SK-N-SH (cell line): Measurements from ENCODE around the gene TAMALIN. TPM values are rescaled to one million over a fixed set of nuclear protein-coding genes. Genes with fewer than 3 reads are reported as not detected.

Experiments
- CTCF ChIA-PET: fragments of 300-600, 350-600 bp; formaldehyde crosslinking; extraction: SDS; loops from one replicate; lab custom pipeline; 2021; lab: Yijun Ruan, JAX
- POLR2A ChIA-PET: fragments of 350-600 bp; sonication (Branson Sonifier 250); formaldehyde crosslinking; extraction: SDS; loops from one replicate; lab custom pipeline; 2020; ENCODE audit warnings: antibody characterized with exemption, inconsistent platforms; lab: Yijun Ruan, JAX
- DNase-seq: peaks from one replicate; pipeline ENCODE4 v3.0.0; 2012
- H2AFZ ChIP-seq: fragments of 200-600 bp; sonication (generic); 2 replicates; pipeline ENCODE4 v1.8.1; 2016; ENCODE audit warnings: antibody characterized with exemption, mild to moderate bottlenecking, low read depth
- H3F3A ChIP-seq: fragments of 200-600 bp; sonication (generic); replicated peaks from 2 replicates; pipeline ENCODE3; 2016; ENCODE audit warnings: antibody characterized with exemption, mild to moderate bottlenecking; ENCODE audit not compliant: insufficient read depth
- H3K27ac ChIP-seq, 2 experiments: fragments of 200-500 bp in 1 of 2; fragments of 200-600 bp in 1 of 2; sonication (Bioruptor generic) in 1 of 2; sonication (generic), shearing (Covaris generic) in 1 of 2; 2 replicates each; pipeline versions ENCODE4 v1.5.1 to v1.6.1; 2014 to 2016; ENCODE audit warnings: low read depth in 2 of 2, inconsistent platforms in 1 of 2, low read length in 1 of 2, mild to moderate bottlenecking in 1 of 2, mixed read lengths in 1 of 2
- H3K27me3 ChIP-seq: fragments of 200-600 bp; sonication (generic), shearing (Covaris generic); 2 replicates; pipeline ENCODE4 v1.6.1; 2016; ENCODE audit warnings: mixed run types; ENCODE audit not compliant: insufficient read depth
- H3K36me3 ChIP-seq, 2 experiments: fragments of 200-500 bp in 1 of 2; fragments of 200-600 bp in 1 of 2; sonication (Bioruptor generic) in 1 of 2; sonication (generic) in 1 of 2; replicated peaks in 1 of 2; 2 replicates each; pipeline versions ENCODE3 to v1.5.1; 2014 to 2016; ENCODE audit warnings: low read length in 1 of 2, mild to moderate bottlenecking in 1 of 2; ENCODE audit not compliant: insufficient read depth in 2 of 2, control insufficient read depth in 1 of 2
- H3K4me1 ChIP-seq, 2 experiments: fragments of 200-500 bp in 1 of 2; fragments of 200-600 bp in 1 of 2; sonication (Bioruptor generic) in 1 of 2; sonication (generic), shearing (Covaris generic) in 1 of 2; 2 replicates each; pipeline versions ENCODE4 v1.5.1 to v1.6.1; 2014 to 2016; ENCODE audit warnings: low read depth in 1 of 2, low read length in 1 of 2, mixed run types in 1 of 2; ENCODE audit not compliant: insufficient read depth in 2 of 2, control insufficient read depth in 1 of 2
- H3K4me2 ChIP-seq: fragments of 200-600 bp; sonication (generic), shearing (Covaris generic); 2 replicates; pipeline ENCODE4 v1.6.1; 2017; ENCODE audit warnings: mixed run types
- H3K4me3 ChIP-seq, 2 experiments: fragments of 200-500 bp in 1 of 2; fragments of 200-600 bp in 1 of 2; sonication (Bioruptor generic) in 1 of 2; sonication (generic), shearing (Covaris generic) in 1 of 2; 2 replicates each; pipeline versions ENCODE4 v1.5.1 to v1.8.1; 2014 to 2016; ENCODE audit warnings: low read depth in 2 of 2, inconsistent platforms in 1 of 2, low read length in 1 of 2, mild to moderate bottlenecking in 1 of 2, mixed read lengths in 1 of 2, moderate library complexity in 1 of 2
- H3K79me2 ChIP-seq: fragments of 200-600 bp; sonication (generic); 2 replicates; pipeline ENCODE4 v1.8.1; 2017; ENCODE audit warnings: mild to moderate bottlenecking; ENCODE audit not compliant: insufficient read depth
- H3K9ac ChIP-seq: fragments of 200-600 bp; sonication (generic); 2 replicates; pipeline ENCODE4 v1.6.1; 2017; ENCODE audit warnings: mixed run types
- H3K9me2 ChIP-seq: fragments of 200-600 bp; sonication (generic); 2 replicates; pipeline ENCODE4 v1.6.1; 2017; ENCODE audit warnings: mixed run types
- H3K9me3 ChIP-seq: fragments of 200-600 bp; sonication (generic); 2 replicates; pipeline ENCODE4 v1.6.1; 2017; ENCODE audit warnings: mixed run types, mild to moderate bottlenecking, moderate library complexity
- H4K20me1 ChIP-seq: fragments of 200-600 bp; sonication (generic); 2 replicates; pipeline ENCODE4 v1.6.1; 2017; ENCODE audit warnings: mild to moderate bottlenecking, mixed run types; ENCODE audit not compliant: insufficient read depth
- RAD21 ChIP-seq: IDR thresholded peaks from 2 replicates; pipeline ENCODE4 v1.6.1; 2012; ENCODE audit warnings: mild to moderate bottlenecking, low read length
- SMC3 ChIP-seq: IDR thresholded peaks from 2 replicates; pipeline ENCODE4 v1.6.1; 2012; ENCODE audit warnings: low read depth, low read length, improper control_type of control experiment
- WGBS: methylation state at CpG from one replicate; pipeline ENCODE4 v1.1.6; 2017; ENCODE audit warnings: low lambda C conversion rate; 5-methylcytosine and 5-hydroxymethylcytosine counted together
- polyA plus RNA-seq, 3 experiments: library from polyadenylated mRNA; depleted of rRNA; stranded (reverse); fragments of >200 nt; gene quantifications; 2 replicates each; pipeline ENCODE4 v1.2.3, GENCODE V29; 2012
- TF ChIP-seq, protein P1 (sequence below): fragments of 150-350 bp; IDR thresholded peaks from 2 replicates; pipeline ENCODE4 v1.6.1; 2016; ENCODE audit warnings: mild to moderate bottlenecking, low read depth, low read length
- TF ChIP-seq, protein P2 (sequence below): fragments of 200-600 bp; sonication (generic); IDR thresholded peaks from 2 replicates; pipeline ENCODE4 v1.6.1; 2017; ENCODE audit warnings: antibody characterized with exemption, mild to moderate bottlenecking, moderate library complexity
- TF ChIP-seq, protein P3 (sequence below): IDR thresholded peaks from 2 replicates; pipeline ENCODE4 v1.4.0; 2012; ENCODE audit warnings: low read depth, borderline replicate concordance

The TAMALIN gene
- polyA plus RNA-seq, 1 of the 3 experiments (the other 2 are of a cell fraction), result 2.4 TPM

DNA sequence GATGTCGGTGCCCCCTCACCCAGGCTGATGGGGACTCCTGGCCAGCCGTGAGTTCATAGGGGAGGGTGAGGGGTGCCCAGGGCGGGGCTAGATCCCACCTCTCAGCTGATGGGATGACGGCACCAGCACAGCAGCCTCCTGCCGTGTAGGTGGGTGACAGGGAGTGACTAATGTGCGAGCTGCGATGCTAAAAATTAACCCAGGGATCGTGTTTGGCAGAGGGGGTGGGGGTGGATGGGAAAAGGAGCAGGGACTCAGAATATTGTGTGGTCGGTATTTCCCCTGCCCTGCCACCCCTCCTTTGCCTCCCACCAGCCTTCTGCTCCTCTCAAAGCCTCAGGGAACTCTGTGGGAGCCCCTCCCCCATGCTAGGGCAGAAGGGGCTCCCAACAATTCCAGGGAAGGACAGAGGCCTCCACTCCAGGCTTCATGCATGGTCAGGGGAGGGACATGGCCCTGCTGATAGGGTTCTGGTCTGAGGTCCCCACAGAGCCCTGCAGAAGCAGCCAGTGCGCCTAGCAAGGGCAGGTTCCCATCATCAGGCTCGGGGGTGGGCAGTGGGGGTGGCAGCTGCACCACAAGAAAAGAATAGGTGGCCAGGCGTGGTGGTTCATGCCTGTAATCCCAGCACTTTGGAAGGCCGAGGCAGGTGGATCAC lies 12.5 kb downstream of the TAMALIN start:
- H3K4me2 ChIP-seq, result no peak overlapping the region
- 73% methylated on average over 10 of the region's 13 CpGs for WGBS
- no peaks in the 10 kb centered on the region for H3K9me3 ChIP-seq
- H3K79me2 ChIP-seq, result no peaks in the 10 kb centered on the region
- H3F3A ChIP-seq, result no peaks in the 10 kb centered on the region
- DNase-seq, result no peak
- no peak overlapping the region for H3K9ac ChIP-seq
- H2AFZ ChIP-seq, result no peak overlapping the region
- H3K27me3 ChIP-seq, result no peaks in the 10 kb centered on the region
- H3K27ac ChIP-seq, result no peak overlapping the region
- H4K20me1 ChIP-seq, result no peaks in the 10 kb centered on the region
- peaks cover 0 to 19% of the 10 kb centered on the region in 2 experiments; a peak in 1 of 4 replicates for H3K4me1 ChIP-seq
- H3K36me3 ChIP-seq, result no peaks in the 10 kb centered on the region
- POLR2A ChIA-PET, result interaction anchor here (1.2 to 2.0 kb wide), 3 partner anchors 9 to 26 kb away, joined by 5 to 6 read pairs (median 6); no protein-coding TSS in a partner anchor
- CTCF ChIA-PET, result interaction anchor here (1.2 to 30.2 kb wide), 13 partner anchors 11 to 205 kb away, joined by 3 to 949 read pairs (median 102); partner anchors contain the start of genes ANKRD33, ATG101, SMIM41 and TAMALIN
- H3K4me3 ChIP-seq, result no peak overlapping the region
- no peaks in the 10 kb centered on the region for H3K9me2 ChIP-seq
- TF ChIP-seq, protein P1, sequence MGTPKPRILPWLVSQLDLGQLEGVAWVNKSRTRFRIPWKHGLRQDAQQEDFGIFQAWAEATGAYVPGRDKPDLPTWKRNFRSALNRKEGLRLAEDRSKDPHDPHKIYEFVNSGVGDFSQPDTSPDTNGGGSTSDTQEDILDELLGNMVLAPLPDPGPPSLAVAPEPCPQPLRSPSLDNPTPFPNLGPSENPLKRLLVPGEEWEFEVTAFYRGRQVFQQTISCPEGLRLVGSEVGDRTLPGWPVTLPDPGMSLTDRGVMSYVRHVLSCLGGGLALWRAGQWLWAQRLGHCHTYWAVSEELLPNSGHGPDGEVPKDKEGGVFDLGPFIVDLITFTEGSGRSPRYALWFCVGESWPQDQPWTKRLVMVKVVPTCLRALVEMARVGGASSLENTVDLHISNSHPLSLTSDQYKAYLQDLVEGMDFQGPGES, result no peak

DNA sequence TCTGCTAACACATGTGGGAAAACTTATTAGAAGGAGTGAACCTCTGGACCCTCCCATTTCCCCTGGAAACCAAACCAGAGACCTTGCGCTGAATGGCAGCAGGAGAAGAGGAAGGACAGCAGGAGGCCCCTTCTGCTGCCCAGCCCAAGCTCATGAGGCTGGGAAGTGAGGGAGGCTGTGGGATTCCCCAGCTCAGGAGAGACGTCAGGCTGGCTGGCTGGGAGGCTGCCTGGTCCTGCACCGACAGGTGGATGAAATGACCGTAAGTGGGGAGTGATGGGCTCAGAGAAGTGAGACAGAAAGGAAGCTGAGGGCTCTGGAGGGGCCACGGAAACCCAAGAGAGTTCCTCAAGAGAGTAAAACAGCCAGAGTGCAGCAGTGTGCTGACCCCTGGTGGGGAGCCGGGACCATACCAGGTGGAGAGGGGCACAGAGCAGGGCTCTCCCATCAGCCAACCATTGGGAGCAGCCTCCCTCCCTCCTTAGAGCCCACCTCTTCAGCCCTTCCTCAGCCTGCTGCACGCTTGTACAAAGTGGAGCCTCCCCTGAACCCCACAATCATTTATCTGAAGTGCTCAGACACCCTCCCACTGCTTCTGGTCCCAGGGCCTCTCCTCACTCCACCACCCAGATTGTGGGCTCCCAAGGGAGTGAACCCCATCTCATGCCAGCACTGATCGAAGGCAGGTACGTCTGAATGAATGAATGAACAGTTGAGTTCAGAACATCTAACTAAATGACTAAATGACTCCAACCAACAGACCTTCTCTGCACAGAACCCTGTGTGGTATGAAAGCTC lies 14.0 kb downstream of the TAMALIN start:
- H3K4me1 ChIP-seq, result peaks cover 0 to 19% of the 10 kb centered on the region in 2 experiments; a peak in 1 of 4 replicates
- 57% methylated on average over 9 of the region's 9 CpGs for WGBS

More for the DNA sequence above, 14.0 kb downstream of the TAMALIN start:
- Histone ChIP-seq H3K9ac (no peak overlapping the region), H3K79me2 (no peaks in the 10 kb centered on the region), H3K27me3 (no peaks in the 10 kb centered on the region), H2AFZ (no peak overlapping the region), H3K4me3 (no peak overlapping the region; a peak in 1 of 4 replicates), H3K4me2 (no peak overlapping the region), H3K27ac (no peak overlapping the region), H3K9me3 (no peaks in the 10 kb centered on the region), H3F3A (no peaks in the 10 kb centered on the region), H3K36me3 (no peaks in the 10 kb centered on the region), H4K20me1 (no peaks in the 10 kb centered on the region), H3K9me2 (no peaks in the 10 kb centered on the region)
- CTCF ChIA-PET, result interaction anchor here (0.6 to 30.2 kb wide), 24 partner anchors 13 to 1271 kb away, joined by 3 to 949 read pairs (median 5); partner anchors contain the start of genes ANKRD33, ATG101, NR4A1 and SMIM41
- POLR2A ChIA-PET, result interaction anchor here (0.8 to 2.0 kb wide), 5 partner anchors 10 to 28 kb away, joined by 4 to 6 read pairs (median 6); partner anchors contain the start of gene TAMALIN
- DNase-seq, result peak; percentile 88
- TF ChIP-seq, protein P2, sequence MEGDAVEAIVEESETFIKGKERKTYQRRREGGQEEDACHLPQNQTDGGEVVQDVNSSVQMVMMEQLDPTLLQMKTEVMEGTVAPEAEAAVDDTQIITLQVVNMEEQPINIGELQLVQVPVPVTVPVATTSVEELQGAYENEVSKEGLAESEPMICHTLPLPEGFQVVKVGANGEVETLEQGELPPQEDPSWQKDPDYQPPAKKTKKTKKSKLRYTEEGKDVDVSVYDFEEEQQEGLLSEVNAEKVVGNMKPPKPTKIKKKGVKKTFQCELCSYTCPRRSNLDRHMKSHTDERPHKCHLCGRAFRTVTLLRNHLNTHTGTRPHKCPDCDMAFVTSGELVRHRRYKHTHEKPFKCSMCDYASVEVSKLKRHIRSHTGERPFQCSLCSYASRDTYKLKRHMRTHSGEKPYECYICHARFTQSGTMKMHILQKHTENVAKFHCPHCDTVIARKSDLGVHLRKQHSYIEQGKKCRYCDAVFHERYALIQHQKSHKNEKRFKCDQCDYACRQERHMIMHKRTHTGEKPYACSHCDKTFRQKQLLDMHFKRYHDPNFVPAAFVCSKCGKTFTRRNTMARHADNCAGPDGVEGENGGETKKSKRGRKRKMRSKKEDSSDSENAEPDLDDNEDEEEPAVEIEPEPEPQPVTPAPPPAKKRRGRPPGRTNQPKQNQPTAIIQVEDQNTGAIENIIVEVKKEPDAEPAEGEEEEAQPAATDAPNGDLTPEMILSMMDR, result peak; percentile 66
- TF ChIP-seq, protein P3, sequence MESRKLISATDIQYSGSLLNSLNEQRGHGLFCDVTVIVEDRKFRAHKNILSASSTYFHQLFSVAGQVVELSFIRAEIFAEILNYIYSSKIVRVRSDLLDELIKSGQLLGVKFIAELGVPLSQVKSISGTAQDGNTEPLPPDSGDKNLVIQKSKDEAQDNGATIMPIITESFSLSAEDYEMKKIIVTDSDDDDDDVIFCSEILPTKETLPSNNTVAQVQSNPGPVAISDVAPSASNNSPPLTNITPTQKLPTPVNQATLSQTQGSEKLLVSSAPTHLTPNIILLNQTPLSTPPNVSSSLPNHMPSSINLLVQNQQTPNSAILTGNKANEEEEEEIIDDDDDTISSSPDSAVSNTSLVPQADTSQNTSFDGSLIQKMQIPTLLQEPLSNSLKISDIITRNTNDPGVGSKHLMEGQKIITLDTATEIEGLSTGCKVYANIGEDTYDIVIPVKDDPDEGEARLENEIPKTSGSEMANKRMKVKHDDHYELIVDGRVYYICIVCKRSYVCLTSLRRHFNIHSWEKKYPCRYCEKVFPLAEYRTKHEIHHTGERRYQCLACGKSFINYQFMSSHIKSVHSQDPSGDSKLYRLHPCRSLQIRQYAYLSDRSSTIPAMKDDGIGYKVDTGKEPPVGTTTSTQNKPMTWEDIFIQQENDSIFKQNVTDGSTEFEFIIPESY, result no peak
- TF ChIP-seq SMC3 (peak; percentile 87), RAD21 (peak; percentile 83)
- TF ChIP-seq, protein P1, result no peak
